ENCODE data around the gene GNG12.

GNG12 gene

GRCh38 chr1:67771152-67771551 is 62.1 kb downstream of the GNG12 start:
- TF ChIP-seq, protein P1, sequence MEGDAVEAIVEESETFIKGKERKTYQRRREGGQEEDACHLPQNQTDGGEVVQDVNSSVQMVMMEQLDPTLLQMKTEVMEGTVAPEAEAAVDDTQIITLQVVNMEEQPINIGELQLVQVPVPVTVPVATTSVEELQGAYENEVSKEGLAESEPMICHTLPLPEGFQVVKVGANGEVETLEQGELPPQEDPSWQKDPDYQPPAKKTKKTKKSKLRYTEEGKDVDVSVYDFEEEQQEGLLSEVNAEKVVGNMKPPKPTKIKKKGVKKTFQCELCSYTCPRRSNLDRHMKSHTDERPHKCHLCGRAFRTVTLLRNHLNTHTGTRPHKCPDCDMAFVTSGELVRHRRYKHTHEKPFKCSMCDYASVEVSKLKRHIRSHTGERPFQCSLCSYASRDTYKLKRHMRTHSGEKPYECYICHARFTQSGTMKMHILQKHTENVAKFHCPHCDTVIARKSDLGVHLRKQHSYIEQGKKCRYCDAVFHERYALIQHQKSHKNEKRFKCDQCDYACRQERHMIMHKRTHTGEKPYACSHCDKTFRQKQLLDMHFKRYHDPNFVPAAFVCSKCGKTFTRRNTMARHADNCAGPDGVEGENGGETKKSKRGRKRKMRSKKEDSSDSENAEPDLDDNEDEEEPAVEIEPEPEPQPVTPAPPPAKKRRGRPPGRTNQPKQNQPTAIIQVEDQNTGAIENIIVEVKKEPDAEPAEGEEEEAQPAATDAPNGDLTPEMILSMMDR (conservative IDR thresholded peaks at IDR 0.05) = peak; percentile 79
- TF ChIP-seq ZFX (IDR thresholded peaks at IDR 0.05) = no peak
- no peak overlapping the region for H3K27ac ChIP-seq

GRCh38 chr1:67769633-67770256 is 63.5 kb downstream of the GNG12 start:
- TF ChIP-seq ZFX (IDR thresholded peaks at IDR 0.05) = no peak
- TF ChIP-seq, protein P1 (conservative IDR thresholded peaks at IDR 0.05) = no peak
- no peak overlapping the region for H3K27ac ChIP-seq

DNA sequence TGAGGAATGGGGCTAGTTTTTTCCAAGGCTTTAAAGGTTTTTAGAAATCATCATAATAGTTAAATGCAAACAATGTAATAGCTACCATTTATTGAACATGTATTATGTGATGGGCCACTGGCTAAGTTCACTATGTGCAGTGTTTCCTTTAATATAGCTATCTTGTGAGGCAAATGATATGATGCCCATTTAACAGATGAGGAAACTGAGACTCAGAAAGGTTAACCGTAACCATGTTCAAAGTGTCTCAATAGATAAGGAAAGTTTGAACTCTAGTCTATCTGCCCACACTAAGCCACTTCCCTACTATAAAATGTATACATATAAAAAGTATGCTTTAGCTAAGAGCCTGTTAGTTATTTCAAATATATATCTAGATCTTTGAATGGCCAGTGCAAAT is 64.8 kb downstream of the GNG12 start:
- TF ChIP-seq, protein P1 (conservative IDR thresholded peaks at IDR 0.05) = no peak
- no peak for TF ChIP-seq ZFX (IDR thresholded peaks at IDR 0.05)
- no peak overlapping the region for H3K27ac ChIP-seq

DNA sequence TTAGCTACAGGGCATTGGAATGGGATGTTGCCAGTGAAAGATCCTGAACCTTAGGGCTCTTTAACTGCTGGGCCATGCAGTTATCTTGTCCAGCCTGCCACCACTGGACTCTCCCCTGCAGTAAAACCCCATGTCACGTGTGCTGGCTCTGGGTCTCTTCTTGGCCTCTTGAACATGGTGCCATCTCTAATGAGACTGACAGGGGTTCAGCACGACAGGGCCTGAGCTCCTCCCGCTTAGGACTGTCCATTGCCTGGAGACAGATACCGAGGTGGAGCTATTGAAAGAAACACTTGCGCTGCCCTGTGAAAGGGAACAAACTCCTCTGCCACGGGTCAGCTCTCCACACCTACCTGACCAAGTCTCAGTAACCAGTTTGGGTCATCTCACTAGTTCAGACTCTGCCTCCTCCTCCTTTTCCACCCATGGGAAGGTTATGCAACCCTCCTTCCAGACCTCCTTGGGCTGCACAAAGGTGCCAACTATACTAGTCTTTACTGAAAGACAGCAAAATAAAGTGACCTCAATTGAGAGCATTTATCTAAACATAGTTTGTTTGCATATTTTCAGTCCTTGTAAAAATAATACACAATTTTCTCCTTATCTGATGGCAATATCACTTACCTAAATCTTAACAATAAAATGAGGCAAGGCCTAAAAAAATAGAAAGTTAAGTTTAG is 66.0 kb downstream of the GNG12 start:
- TF ChIP-seq ZFX (IDR thresholded peaks at IDR 0.05) = no peak
- TF ChIP-seq, protein P1 (conservative IDR thresholded peaks at IDR 0.05) = no peak
- no peak overlapping the region for H3K27ac ChIP-seq

- TF ChIP-seq, protein P1 (conservative IDR thresholded peaks at IDR 0.05) = peak; percentile 89
- no peak for TF ChIP-seq ZFX (IDR thresholded peaks at IDR 0.05)
- H3K27ac ChIP-seq = no peak overlapping the region
Measured at GRCh38 chr1:67766141-67766978, 66.9 kb downstream of the GNG12 start.

GRCh38 chr1:67764633-67765032 is 68.6 kb downstream of the GNG12 start:
- no peak overlapping the region for H3K27ac ChIP-seq
- TF ChIP-seq, protein P1 (conservative IDR thresholded peaks at IDR 0.05) = no peak
- TF ChIP-seq ZFX (IDR thresholded peaks at IDR 0.05) = no peak

DNA sequence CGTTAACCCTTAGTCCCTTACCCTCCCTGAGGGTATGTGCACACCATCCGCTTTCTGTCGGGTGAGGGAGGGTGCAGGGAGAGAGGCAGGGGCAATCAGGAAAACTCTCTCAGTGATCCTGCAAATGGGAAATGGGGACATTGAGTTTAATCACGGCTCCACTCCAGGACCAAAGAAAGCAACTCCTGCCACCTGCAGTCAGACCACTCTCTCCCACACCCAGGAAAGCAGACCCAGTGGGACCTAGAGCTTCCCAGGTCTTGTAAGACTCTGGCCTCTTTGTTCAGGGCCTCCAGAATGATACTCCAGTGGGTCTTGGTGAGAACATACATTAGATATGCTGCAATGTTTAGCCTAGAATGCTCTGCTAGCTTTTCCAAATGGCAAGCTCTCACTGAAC is 71.5 kb downstream of the GNG12 start:
- no peak for TF ChIP-seq ZFX (IDR thresholded peaks at IDR 0.05)
- TF ChIP-seq, protein P1 (conservative IDR thresholded peaks at IDR 0.05) = no peak
- no peak overlapping the region for H3K27ac ChIP-seq

Data from C4-2B (cell line).